H1 (cell line): ENCODE measurements around the gene NR1H3. TPM values are rescaled to one million over a fixed set of nuclear protein-coding genes. Genes with fewer than 3 reads are reported as not detected.

Source experiments
- CTCF ChIA-PET: fragments of 300-600 bp; sonication (Branson Sonifier 250); formaldehyde crosslinking; loops from one replicate; lab custom pipeline; 2021; ENCODE audit not compliant: partially characterized antibody; lab: Charles Lee
- POLR2A ChIA-PET: fragments of 300-600 bp; sonication (Branson Sonifier 250); formaldehyde crosslinking; loops from one replicate; lab custom pipeline; 2021; ENCODE audit warnings: inconsistent platforms; ENCODE audit not compliant: partially characterized antibody; lab: Charles Lee
- DNase-seq, 2 experiments: peaks; one replicate each; pipeline versions ENCODE4 v3.0.0 to v3.0.0-alpha.2; 2010 to 2022; ENCODE audit warnings: low spot score in 2 of 2, low read depth in 1 of 2, mixed read lengths in 1 of 2
- FAIRE-seq: peaks from 2 replicates; lab custom pipeline; 2011; peaks lifted over from hg19 to GRCh38; lab: Jason Lieb, UNC
- H2AFZ ChIP-seq: 2 replicates; pipeline ENCODE4 v1.8.1; 2012; ENCODE audit warnings: low read length, inconsistent platforms
- H2AK5ac ChIP-seq: 2 replicates; pipeline ENCODE4 v1.6.1; 2013; ENCODE audit warnings: low read depth, low read length
- H2BK120ac ChIP-seq: replicated peaks from 2 replicates; pipeline ENCODE3; 2013; ENCODE audit warnings: low read depth, low read length, inconsistent platforms
- H2BK12ac ChIP-seq: 2 replicates; pipeline ENCODE4 v1.6.1; 2013; ENCODE audit warnings: low read depth, low read length
- H2BK15ac ChIP-seq: 2 replicates; pipeline ENCODE4 v1.6.1; 2013; ENCODE audit warnings: low read length
- H2BK20ac ChIP-seq: 2 replicates; pipeline ENCODE4 v1.6.1; 2013; ENCODE audit warnings: low read length
- H2BK5ac ChIP-seq: 2 replicates; pipeline ENCODE4 v1.6.1; 2013; ENCODE audit warnings: low read depth, low read length
- H3K14ac ChIP-seq: 2 replicates; pipeline ENCODE4 v1.6.1; 2013; ENCODE audit warnings: inconsistent platforms; ENCODE audit not compliant: insufficient read length
- H3K18ac ChIP-seq: 2 replicates; pipeline ENCODE4 v1.6.1; 2013; ENCODE audit warnings: low read length; ENCODE audit errors: extremely low read depth
- H3K23ac ChIP-seq: 2 replicates; pipeline ENCODE4 v1.6.1; 2013; ENCODE audit warnings: inconsistent platforms; ENCODE audit not compliant: insufficient read length
- H3K23me2 ChIP-seq: 2 replicates; pipeline ENCODE4 v1.6.1; 2013; ENCODE audit warnings: low read depth, low read length
- H3K27ac ChIP-seq: 2 replicates; pipeline ENCODE4 v1.6.1; 2011; ENCODE audit warnings: low read depth, low read length, inconsistent platforms
- H3K27me3 ChIP-seq, 4 experiments: replicated peaks in 1 of 4; 1 replicate in 1 of 4; 2 replicates in 3 of 4; pipeline versions ENCODE4 v1.6.1 to v1.8.1; 2011 to 2013; ENCODE audit warnings: low read length in 3 of 4, mild to moderate bottlenecking in 3 of 4, inconsistent platforms in 2 of 4, mixed read lengths in 2 of 4, moderate library complexity in 1 of 4; ENCODE audit not compliant: control insufficient read depth in 3 of 4, insufficient read depth in 3 of 4; ENCODE audit errors: extremely low read depth in 1 of 4
- H3K36me3 ChIP-seq, 4 experiments: 2 replicates each; pipeline versions ENCODE4 v1.6.1 to v1.8.1; 2011 to 2013; ENCODE audit warnings: mild to moderate bottlenecking in 4 of 4, low read length in 3 of 4, moderate library complexity in 2 of 4, control low read depth in 1 of 4, inconsistent platforms in 1 of 4; ENCODE audit not compliant: insufficient read depth in 4 of 4, control insufficient read depth in 2 of 4
- H3K4ac ChIP-seq: replicated peaks from 2 replicates; pipeline ENCODE3; 2013; ENCODE audit warnings: low read length, low read depth, mixed read lengths, inconsistent platforms; ENCODE audit not compliant: insufficient read length
- H3K4me1 ChIP-seq, 4 experiments: replicated peaks in 1 of 4; 1 replicate in 1 of 4; 2 replicates in 3 of 4; pipeline versions ENCODE4 v1.6.1 to v1.8.1; 2011 to 2013; ENCODE audit warnings: low read length in 3 of 4, inconsistent platforms in 2 of 4, mixed read lengths in 1 of 4; ENCODE audit not compliant: insufficient read depth in 4 of 4, control insufficient read depth in 3 of 4
- H3K4me2 ChIP-seq, 2 experiments: 2 replicates each; pipeline versions ENCODE4 v1.6.1 to v1.8.1; 2011 to 2013; ENCODE audit warnings: low read depth in 2 of 2, low read length in 2 of 2, control low read depth in 1 of 2, inconsistent platforms in 1 of 2, mild to moderate bottlenecking in 1 of 2; ENCODE audit not compliant: insufficient read depth in 1 of 2
- H3K4me3 ChIP-seq, 4 experiments: fragments of 200-600, 300-600 bp in 1 of 4; sonication (generic), shearing (Covaris generic), sonication (Bioruptor Twin) in 1 of 4; 2 replicates each; pipeline versions ENCODE4 v1.5.1 to v1.8.1; 2011 to 2016; ENCODE audit warnings: low read length in 4 of 4, low read depth in 3 of 4, control low read depth in 2 of 4, inconsistent platforms in 2 of 4, mild to moderate bottlenecking in 2 of 4, mixed read lengths in 1 of 4, moderate library complexity in 1 of 4; ENCODE audit not compliant: insufficient read depth in 2 of 4; ENCODE audit errors: extremely low read depth in 1 of 4
- H3K56ac ChIP-seq: replicated peaks from 2 replicates; pipeline ENCODE3; 2013; ENCODE audit warnings: low read depth, mild to moderate bottlenecking, mixed read lengths, low read length, inconsistent platforms; ENCODE audit not compliant: insufficient read length
- H3K79me1 ChIP-seq: 2 replicates; pipeline ENCODE4 v1.6.1; 2013; ENCODE audit warnings: low read depth, low read length, control low read depth
- H3K79me2 ChIP-seq, 2 experiments: 2 replicates each; pipeline versions ENCODE4 v1.6.1 to v1.8.1; 2012 to 2013; ENCODE audit warnings: low read length in 2 of 2, mild to moderate bottlenecking in 2 of 2, inconsistent platforms in 1 of 2; ENCODE audit not compliant: insufficient read depth in 2 of 2, control insufficient read depth in 1 of 2
- H3K9ac ChIP-seq, 4 experiments: replicated peaks in 1 of 4; 1 replicate in 1 of 4; 2 replicates in 3 of 4; pipeline versions ENCODE4 v1.6.1 to v1.8.1; 2011 to 2013; ENCODE audit warnings: low read depth in 3 of 4, low read length in 3 of 4, control low read depth in 2 of 4, mild to moderate bottlenecking in 2 of 4, moderate library complexity in 2 of 4, inconsistent platforms in 1 of 4; ENCODE audit errors: extremely low read depth in 1 of 4
- H3K9me3 ChIP-seq, 2 experiments: 2 replicates each; pipeline versions ENCODE4 v1.6.1 to v1.8.1; 2012 to 2013; ENCODE audit warnings: mild to moderate bottlenecking in 2 of 2, moderate library complexity in 2 of 2, control low read depth in 1 of 2, inconsistent platforms in 1 of 2, low read depth in 1 of 2, low read length in 1 of 2, mixed read lengths in 1 of 2; ENCODE audit not compliant: insufficient read depth in 2 of 2
- H4K20me1 ChIP-seq, 2 experiments: replicated peaks in 1 of 2; 2 replicates each; pipeline versions ENCODE3 to v1.8.1; 2011 to 2013; ENCODE audit warnings: inconsistent platforms in 2 of 2, low read length in 2 of 2, mild to moderate bottlenecking in 1 of 2; ENCODE audit not compliant: insufficient read depth in 2 of 2, control insufficient read depth in 1 of 2
- H4K5ac ChIP-seq: 2 replicates; pipeline ENCODE4 v1.6.1; 2013; ENCODE audit warnings: low read length, low read depth, mixed read lengths, inconsistent platforms; ENCODE audit not compliant: insufficient read length
- H4K8ac ChIP-seq: 2 replicates; pipeline ENCODE4 v1.8.0; 2013; ENCODE audit warnings: mild to moderate bottlenecking, moderate library complexity, low read length, inconsistent platforms; ENCODE audit not compliant: insufficient read depth; ENCODE audit errors: extremely low read depth
- H4K91ac ChIP-seq: replicated peaks from 2 replicates; pipeline ENCODE3; 2013; ENCODE audit warnings: low read length, mixed read lengths, inconsistent platforms; ENCODE audit not compliant: insufficient read length
- TBP ChIP-seq: IDR thresholded peaks from 2 replicates; pipeline ENCODE4 v1.6.1; 2011; ENCODE audit warnings: low read depth, low read length, improper control_type of control experiment
- WGBS, 2 experiments: shearing (Covaris generic) in 1 of 2; methylation state at CpG; one replicate each; pipeline versions ENCODE4 v1.1.6 to v1.1.7; 2013 to 2015; ENCODE audit warnings: low lambda C conversion rate in 2 of 2, mixed read lengths in 2 of 2, inconsistent platforms in 1 of 2, low coverage in 1 of 2, missing lambda C conversion rate in 1 of 2; ENCODE audit not compliant: insufficient replicate concordance in 2 of 2, insufficient coverage in 1 of 2, insufficient read length in 1 of 2; ENCODE audit errors: extremely low coverage in 1 of 2, missing lambda C conversion rate in 1 of 2; 5-methylcytosine and 5-hydroxymethylcytosine counted together
- polyA plus RNA-seq, 7 experiments: library from polyadenylated mRNA; depleted of rRNA in 3 of 7; stranded (reverse) in 5 of 7; unstranded in 2 of 7; fragments of >200 nt in 5 of 7; fragments of 200-250 nt in 2 of 7; gene quantifications; 1 replicate in 5 of 7; 2 replicates in 1 of 7; 4 replicates in 1 of 7; pipeline versions ENCODE4 v1.2.1 to v1.2.3, GENCODE V29; 2011 to 2013; ENCODE audit warnings: missing spikeins in 2 of 7, mixed read lengths in 2 of 7
- total RNA-seq: library from RNA; stranded (reverse); fragmentation: NEBNext Ultra II Directional; extraction: Animal tissue kit (Norgen Biotek cat#: 25700); gene quantifications from 2 replicates; pipeline ENCODE4 v1.2.1, GENCODE V29; 2021

Gene NR1H3
- total and polyA plus RNA-seq, 2 of the 8 experiments (the other 6 are each of a cell fraction or from before 2014, with no cell fraction given): 19.9 to 42.1 TPM

DNA sequence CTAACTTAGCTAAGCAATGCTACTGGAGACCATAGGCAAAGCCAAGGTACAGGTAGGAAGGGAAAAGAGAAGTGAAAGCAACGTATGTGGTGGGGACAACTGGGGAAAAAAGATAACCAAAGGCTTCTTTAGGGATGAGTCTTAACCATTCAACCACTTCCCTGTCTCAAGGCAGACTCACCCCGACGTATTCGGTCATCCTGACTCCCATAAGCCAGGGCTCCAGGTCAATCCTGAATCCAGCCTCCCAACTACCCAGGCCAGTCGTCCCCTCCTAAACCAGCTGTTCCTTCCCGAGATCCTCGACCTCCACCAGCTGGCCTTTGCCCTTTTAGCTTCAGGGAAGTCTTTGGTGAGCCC lies 9.5 kb upstream of the NR1H3 start:
- H4K20me1 ChIP-seq: peaks cover 0 to 3% of the 10 kb centered on the region in 2 experiments
- H3K23ac ChIP-seq: no peak overlapping the region
- peaks cover 11% of the 10 kb centered on the region for H3K23me2 ChIP-seq
- TF ChIP-seq TBP: no peak
- peak overlapping the region; percentile 70 to 80 for H3K4me2 ChIP-seq
- peaks cover 0 to 12% of the 10 kb centered on the region in 2 experiments; a peak in 1 of 4 replicates for H3K79me2 ChIP-seq
- H2AK5ac ChIP-seq: 0 out of 2 replicates have a peak overlapping the region, but pooled peaks have one; percentile 24
- H3K4me1 ChIP-seq: peaks cover 0 to 7% (median 0%) of the 10 kb centered on the region in 4 experiments; a peak in 4 of 7 replicates
- peaks cover 2 to 11% (median 5%) of the 10 kb centered on the region in 4 experiments for H3K36me3 ChIP-seq
- H3K9me3 ChIP-seq: no peaks in the 10 kb centered on the region
- H3K18ac ChIP-seq: peak overlapping the region; percentile 66
- no peak overlapping the region for H3K14ac ChIP-seq
- H2BK20ac ChIP-seq: no peak overlapping the region; the same call in 1 of the 2 replicates
- FAIRE-seq: no peak
- H2BK15ac ChIP-seq: no peak overlapping the region
- 9% methylated on average over 7 of the region's 7 CpGs; no CpG with 5 or more reads in 1 of the 2 experiments for WGBS, 2 experiments
- peak overlapping the region; percentile 85 for H3K56ac ChIP-seq
- ChIA-PET CTCF (interaction anchor here (0.8 to 10.9 kb wide), 15 partner anchors 12 to 205 kb away, joined by 3 to 127 read pairs (median 6); partner anchors contain the start of genes ARFGAP2 and NR1H3), POLR2A (interaction anchor here (1.0 to 11.4 kb wide), 18 partner anchors 10 to 111 kb away, joined by 3 to 138 read pairs (median 6); partner anchors contain the start of genes DDB2, NR1H3 and PACSIN3)
- H3K27me3 ChIP-seq: no peaks in the 10 kb centered on the region
- no peak for DNase-seq
- H3K4ac ChIP-seq: peak overlapping the region; percentile 41
- no peaks in the 10 kb centered on the region for H3K79me1 ChIP-seq
- H2BK120ac ChIP-seq: no peak overlapping the region
- peak overlapping the region; percentile 96; the same call in 1 of the 2 replicates for H4K8ac ChIP-seq
- peak overlapping the region; percentile 78 for H4K5ac ChIP-seq
- H2BK12ac ChIP-seq: peak overlapping the region; percentile 44; the same call in 1 of the 2 replicates
- peak overlapping the region; percentile 42 to 97 (median 93) for H3K4me3 ChIP-seq
- H2AFZ ChIP-seq: peak overlapping the region; percentile 83
- peak overlapping the region; percentile 96 for H3K27ac ChIP-seq
- peak overlapping the region; percentile 71 to 95 (median 92) for H3K9ac ChIP-seq
- peak overlapping the region; percentile 27 for H4K91ac ChIP-seq
- H2BK5ac ChIP-seq: peak overlapping the region; percentile 98
